ENCODE results near the gene THSD7B.

DNA sequence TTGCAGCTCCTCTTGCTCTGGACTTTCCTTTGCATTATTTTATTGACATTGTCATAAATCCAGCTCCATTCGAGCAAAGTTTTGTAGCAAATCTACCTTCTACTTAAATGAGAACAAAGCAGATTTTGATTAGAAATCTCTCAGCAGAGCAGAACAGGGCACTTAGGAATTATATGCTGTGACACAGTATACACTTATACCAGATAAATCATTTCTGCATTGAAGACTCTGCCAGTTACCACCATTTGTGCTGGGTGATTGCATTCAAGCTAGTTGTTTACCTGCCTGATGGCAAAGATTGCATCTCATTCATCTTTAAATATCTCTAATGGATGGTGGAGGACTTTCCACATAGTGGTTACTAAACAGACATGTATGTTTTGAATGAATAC is 757.3 kb downstream of the THSD7B start:
- TF ChIP-seq, protein P1, sequence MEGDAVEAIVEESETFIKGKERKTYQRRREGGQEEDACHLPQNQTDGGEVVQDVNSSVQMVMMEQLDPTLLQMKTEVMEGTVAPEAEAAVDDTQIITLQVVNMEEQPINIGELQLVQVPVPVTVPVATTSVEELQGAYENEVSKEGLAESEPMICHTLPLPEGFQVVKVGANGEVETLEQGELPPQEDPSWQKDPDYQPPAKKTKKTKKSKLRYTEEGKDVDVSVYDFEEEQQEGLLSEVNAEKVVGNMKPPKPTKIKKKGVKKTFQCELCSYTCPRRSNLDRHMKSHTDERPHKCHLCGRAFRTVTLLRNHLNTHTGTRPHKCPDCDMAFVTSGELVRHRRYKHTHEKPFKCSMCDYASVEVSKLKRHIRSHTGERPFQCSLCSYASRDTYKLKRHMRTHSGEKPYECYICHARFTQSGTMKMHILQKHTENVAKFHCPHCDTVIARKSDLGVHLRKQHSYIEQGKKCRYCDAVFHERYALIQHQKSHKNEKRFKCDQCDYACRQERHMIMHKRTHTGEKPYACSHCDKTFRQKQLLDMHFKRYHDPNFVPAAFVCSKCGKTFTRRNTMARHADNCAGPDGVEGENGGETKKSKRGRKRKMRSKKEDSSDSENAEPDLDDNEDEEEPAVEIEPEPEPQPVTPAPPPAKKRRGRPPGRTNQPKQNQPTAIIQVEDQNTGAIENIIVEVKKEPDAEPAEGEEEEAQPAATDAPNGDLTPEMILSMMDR (IDR thresholded peaks at IDR 0.05; ENCODE audit: low read depth, low read length, poor library complexity, severe bottlenecking): no peak
- no peak for TF ChIP-seq EZH2phosphoT487 (IDR thresholded peaks at IDR 0.05; ENCODE audit: borderline replicate concordance, low read length)

Measured in DOHH2 (cell line).